HPDE6-E6E7 (cell line): ENCODE measurements around the gene ODC1.

ENCODE experiments used
- DNase-seq: peaks from one replicate; pipeline ENCODE4 v3.0.0; 2011; ENCODE audit warnings: missing footprints; ENCODE audit errors: extremely low spot score

The ODC1 gene

DNA sequence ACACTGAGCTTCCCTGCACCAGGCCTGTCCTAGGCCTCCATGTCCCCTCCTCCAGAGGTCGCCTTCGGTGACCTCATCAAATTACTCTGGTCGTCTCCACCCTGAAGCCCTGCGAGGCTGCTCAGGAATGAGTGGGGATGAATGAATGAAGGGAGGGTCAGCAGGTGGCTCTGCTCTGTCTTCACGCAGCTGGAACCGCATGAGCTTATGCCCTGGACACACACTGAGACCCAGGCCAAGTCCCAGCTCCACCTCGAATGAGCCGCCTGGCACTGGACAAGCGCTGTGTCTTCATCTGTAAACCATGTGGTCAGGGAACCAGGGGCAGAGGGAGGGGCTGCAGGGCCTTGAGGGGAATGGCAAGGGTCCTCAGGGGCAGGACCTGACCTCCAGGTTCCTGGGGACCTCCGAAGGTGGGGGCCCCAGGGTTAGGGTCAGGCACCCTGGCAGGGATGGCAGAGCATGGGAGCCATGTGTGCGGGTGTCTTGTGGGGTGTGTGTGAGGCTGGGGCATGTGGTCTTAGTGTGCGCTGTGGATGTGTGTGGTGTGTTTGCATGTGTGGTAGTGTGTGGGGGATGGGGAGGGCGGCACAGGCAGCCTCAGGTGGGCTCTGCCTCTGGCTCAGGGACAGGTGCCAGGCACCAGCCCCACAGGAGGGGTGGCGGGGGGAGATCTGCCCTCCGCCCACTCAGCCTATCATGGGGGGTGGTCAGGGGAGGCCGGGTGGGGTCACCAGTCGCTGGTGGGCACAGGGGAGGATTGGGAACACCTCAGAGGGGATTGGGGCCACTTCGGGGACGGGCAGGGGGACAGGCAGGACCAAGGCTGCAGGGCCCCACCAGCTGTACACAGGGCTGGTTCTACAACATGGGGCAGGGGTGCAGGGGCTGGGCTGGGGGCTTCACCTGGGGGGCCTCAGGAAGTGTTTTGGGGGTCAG is 13.9 kb downstream of the ODC1 start:
- DNase-seq = no peak

DNA sequence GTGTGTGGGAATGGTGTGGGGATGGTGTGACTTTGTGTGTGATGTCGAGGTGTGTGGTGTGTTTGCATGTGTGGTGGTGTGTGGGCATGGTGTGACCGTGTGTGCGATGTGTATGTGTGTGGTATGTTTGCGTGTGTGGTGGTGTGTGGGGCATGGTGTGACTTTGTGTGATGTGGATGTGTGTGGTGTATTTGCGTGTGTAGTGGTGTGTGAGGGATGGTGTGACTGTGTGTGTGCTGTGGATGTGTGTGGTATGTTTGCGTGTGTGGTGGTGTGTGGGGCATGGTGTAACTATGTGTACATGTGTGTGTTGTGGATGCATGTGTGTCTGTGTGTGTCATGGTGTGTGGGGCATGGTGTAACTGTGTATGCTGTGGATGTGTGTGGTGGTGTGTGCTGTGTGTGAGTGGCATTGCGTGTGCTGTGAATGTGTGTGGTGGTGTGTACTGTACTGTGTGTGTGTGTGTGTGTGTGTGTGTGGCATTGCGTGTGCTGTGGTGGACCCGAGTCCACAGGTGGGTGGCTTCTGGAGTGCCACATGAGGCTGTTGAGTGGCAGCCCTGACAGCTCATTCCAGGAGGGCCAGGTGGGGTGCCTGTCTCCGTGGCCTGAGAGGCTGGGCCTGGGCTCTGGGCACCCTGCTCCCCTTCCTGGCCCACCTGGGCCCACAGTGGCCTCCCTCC is 14.7 kb downstream of the ODC1 start:
- no peak for DNase-seq

DNA sequence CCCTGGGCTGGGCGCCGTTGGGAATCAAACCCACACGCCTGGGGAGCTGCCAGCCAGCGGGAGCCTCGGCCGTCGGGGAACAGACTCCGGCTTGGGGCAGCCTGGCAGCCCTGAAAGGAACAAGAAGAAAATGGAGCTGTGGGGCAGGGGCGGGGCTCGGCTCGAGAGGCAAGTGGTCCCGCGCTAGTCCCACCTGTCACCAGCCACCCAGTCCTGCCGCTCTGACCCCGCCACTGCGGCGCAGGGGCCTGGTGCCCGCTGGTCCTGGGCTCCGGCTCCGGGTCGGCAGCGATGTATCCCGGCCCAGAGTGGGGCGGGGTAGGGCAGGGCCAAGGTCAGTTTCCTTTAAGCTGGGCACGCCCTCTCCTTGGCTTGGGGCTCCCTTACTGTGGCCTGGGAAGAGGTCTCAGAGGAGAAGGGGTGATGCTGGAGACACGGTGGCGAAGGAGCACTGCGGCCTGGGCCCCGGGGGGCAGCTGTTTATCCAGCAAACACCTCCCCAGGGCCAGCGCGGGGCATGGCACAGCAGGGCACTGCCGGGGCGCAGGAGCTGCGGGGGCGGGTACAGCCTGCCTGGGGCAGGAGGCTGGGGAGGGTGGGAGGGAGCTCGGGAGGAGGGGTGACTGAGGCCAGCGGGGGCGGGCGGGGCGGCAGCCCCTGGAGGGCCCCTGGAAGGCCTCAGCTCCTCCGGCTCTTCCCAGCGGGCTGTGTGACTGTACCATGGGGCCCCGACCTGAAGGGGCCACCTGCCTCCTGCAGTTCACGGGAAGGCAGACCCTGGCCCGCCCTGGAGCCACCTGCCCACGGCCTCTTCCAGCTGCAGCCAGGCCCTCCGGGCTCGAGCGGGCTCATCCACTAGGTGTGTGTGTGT is 15.6 kb downstream of the ODC1 start:
- DNase-seq = no peak

DNA sequence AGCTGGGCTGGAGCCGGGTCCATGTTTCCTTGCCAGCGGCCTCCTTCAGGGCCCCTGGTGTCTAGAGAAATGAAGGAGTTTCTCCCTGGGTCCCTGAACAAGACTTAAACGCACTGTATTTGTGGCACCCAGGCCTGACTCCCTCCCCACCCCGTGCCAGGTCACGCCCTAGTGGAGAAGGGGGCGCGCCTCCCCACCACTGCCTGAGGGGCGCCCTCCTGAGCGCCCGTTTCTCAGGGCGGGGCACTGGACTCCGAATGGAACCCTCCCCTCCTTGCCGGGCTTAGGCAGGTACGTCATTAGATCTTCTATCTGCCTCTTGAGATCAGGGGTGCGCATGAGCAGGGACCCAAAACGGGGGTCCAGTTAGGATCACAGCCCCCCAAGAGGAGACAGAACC is 16.3 kb downstream of the ODC1 start:
- no peak for DNase-seq

DNA sequence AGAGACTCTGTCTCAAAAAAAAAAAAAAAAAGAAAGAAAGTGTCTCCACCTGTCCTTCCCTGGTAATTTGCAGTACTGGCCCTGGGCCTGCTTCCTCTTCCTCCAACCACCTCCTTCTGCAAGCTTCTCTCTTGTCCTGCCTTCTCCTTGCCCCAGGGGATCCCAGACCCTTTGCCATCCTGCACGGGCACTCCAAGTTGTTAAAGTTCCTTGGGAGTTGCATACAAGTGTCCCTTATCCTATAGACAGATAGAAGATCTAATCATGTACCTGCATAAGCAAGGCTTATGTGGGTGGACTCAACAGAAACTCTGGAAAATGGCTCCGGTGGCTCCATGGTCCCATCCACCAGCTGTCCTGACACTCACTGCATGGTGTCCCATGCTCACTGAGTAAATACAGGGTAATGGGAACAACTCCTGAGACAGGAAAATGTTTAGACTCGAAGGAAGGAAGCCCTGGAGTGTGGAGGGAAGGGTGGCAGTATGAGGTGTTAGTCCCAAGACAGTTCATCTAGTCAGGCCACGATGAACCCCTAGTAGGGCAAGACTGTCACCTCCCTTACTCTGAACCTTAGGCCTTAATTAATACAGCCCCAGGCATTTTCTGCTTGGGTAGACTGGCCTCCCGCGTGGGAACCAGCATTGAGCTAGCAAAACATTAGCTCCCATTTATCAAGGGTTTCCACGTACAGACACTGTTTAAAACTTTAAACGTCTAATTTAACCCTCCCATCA is 17.1 kb downstream of the ODC1 start:
- DNase-seq = no peak

DNA sequence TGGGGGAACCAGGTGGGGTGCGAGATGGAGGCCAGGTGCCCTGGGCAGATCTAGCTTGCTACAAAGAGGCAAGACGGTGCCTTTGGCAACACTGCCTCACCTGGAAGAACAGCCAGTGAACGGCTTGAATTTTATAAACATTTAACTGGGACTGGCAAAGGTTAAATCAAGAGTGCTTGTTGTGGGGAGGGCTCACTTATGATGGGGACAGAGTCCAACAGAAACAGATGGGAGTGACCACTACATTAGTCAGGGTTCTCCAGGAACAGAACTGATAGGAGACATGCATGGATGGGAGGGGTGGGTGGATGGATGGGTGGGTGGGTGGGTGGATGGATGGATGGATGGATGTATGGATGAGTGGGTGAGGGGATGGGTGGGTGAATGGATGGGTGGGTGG is 19.2 kb downstream of the ODC1 start:
- DNase-seq = no peak

DNA sequence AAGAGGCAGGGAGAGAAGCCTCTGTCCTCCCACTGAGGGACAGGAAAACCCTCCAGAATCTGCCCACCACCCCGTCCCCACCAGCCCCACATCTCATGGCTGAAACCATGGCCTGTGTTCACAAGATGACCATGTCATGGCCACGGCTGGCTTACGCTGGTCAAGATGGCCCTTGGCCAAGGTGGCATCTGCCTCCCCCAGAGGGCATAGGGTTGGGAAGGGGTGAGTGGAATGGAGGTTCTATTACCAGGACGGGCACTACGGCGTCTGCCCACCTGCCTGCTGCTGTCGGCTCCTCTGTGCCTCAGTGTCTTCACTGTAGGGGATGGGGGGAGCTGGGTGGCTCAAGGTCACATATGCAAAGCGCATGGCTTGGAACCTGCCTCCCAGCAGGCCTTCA is 19.8 kb downstream of the ODC1 start:
- no peak for DNase-seq

DNA sequence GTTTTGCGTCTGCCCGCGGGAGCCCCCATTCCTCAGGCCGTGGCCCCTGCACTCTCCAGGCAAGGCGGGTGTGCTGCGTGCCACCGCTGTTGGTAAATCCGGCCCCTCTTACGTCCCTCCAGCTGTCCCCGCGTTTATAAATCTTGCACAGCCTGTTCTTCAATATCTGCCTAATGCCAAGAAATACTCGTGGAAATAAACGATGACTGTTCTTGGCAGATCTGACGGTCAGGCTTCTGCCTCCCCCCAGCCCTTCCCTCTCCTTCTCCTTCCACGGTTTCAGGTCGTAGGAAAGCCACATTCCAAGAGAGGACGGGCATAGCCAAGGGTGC is 20.5 kb downstream of the ODC1 start:
- DNase-seq = no peak

DNA sequence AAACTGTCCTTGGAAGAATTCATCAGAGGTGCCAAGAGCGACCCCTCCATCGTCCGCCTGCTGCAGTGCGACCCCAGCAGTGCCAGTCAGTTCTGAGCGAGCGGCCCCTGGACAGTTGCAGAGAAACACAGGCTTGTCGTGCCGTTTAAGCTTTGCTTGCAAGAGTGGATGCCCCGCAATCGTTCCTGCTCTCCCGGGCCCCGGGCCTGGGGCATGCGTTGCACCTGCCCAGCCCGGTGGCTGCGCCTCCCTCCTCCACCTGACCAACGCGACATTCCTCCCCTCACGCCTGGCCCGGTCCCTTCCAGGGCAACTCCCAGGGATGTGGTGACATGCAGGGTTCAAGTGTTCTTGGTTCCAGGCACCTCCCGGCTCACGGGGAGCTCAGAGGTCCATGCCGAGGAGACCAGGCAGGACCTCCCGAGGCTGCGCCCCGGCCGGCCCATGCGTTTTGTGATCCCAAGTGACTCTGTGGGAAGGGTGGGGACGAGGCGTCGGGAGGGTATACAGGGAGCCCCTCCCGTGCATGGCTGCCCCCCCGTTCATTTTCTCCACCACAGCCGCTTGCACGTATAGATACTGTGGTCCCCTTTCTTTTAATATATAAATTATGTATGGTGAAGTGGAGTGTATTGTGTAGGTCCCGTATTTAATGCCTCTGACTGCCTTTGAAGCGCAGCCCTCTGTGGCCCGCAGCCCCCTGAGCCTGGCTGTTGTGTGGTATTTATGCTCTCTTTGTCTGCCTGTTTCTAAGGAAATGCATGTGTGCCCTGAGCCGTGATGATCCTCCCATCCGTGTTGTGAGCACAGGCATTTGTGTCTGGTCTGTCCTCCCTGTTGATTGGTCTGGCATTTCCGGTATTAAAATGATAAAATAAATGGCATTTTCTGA is 21.2 kb downstream of the ODC1 start:
- no peak for DNase-seq

DNA sequence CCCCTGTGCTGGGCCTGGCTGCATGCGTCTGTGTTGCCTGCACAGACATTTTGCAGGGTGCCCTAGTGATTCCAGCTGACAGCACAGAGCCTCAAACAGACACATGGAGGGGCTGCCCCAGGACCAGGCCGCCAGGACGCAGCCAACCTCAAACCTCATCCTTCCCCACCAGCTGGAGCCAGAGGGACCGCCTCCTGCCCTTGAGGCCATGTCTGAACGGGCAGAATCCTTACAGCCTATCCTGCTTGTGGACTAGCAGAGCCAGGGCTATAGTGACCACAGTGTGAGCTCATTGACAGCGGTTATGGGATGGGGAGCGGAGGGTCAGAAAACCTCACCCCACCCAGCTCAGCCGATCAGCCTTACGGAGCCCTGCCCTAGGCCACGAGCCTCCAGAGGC is 22.4 kb downstream of the ODC1 start:
- DNase-seq = no peak

DNA sequence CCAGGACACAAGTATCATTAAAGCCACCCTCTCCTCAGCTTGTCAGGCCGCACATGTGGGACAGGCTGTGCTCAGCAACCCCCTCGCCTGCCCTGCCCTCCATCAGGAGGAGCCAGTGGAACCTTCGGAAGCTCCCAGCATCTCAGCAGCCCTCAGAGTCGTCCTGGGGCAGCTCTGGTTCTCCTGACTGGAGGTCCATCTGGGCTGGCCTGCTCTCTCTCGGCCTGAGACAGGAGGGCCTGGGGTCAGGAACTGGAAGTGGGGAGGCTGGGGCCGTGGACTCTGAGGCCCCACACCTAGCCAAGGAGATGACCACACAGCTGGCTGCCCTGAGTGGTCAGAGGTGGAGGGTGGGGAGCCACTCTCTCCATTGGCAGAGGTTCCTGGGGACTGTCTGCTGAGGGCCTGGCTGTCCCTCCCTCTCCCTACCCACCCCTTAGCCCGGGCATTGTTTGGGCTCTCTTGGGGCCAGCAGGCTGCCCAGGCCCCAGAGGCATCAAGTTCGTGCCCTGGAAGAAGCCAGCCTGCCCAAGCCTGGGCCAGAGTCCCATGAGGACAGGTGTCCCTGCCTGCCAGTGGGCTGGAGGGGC is 23.1 kb downstream of the ODC1 start:
- DNase-seq = no peak

DNA sequence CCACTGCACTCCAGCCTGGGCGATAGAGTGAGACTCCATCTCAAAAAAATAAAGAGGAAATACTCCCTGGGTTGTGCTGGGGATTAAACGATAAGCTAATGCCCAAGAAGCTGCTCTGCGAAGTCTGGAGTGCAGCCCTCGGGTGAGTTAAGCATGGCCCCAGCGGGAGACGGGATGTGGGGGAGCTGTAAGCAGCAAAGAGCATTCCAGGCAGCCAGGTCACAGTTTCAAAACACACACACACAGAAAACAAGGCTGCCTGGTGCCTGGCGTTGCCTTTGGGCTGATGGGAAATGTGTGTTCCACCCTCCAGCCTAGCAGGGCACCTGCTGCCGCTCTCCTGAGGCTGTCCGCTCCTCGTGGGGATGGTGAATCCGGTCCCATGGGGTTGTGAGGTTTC is 24.1 kb downstream of the ODC1 start:
- no peak for DNase-seq

DNA sequence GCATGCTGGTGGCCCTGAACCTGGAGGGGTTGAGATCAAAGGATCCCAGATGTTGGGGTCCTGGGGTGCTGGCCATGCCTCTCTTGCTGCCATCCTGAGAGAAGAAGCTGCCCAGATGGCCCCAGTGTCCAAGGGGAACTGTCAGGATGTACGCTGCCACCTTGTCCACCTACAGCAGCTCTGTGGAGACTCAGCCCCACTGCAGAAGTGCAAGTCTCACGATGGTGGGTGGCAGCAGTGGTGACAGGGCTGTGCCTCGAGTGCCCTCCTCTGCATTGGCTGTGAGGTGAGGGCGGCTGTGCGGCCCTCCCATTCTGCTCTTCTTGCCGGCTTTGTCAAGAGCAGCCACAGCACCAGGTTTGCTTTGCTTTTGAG is 24.7 kb downstream of the ODC1 start:
- DNase-seq = no peak

DNA sequence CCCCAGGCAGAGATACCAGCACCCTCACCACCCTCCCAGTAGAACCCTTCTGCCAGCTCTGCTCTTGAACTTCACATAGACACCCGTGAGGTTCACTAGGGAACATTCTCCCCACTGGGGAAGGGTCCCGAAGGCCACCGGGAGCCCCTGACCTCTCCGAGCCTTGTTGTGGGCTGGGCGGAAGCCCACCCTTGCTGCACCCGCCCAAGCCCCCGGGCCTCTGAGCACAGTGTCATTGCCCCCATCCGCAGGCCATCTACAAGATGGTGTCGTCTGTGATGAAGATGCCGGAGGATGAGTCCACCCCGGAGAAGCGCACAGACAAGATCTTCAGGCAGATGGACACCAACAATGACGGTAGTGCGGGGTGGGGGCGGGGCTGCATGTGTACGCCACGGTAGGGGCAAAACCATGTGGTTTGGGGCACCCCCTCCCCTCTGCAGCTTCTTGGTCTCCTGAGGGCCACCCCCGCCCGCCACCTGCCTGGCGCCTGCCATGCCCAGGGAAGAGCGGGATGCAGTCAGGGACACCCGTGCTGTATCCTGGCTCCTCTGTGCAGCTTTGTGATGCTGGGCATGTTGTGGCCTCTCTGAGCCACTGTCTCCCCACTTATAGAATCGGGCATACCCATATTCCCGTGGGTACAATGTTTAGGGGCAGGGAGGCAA is 25.3 kb downstream of the ODC1 start:
- no peak for DNase-seq

DNA sequence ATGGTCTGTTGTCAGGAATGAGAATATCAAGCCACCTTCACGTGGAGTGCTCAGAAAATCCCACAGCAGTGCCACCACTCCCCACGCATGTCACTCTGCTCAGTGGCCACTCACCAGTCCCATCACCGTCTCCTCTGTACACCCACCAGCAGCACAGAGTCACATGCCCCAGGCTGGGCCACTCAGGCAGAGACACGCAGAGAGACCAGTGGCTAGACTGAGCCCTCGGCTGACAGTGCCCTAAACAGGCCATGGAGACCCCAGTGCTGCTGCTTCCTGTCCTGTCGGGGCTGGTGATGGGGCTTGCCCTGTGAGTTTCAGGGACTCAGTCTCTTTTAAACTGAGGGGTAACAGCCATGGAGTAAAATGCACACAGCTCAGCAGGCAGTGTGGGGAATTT is 25.9 kb downstream of the ODC1 start:
- DNase-seq = no peak

DNA sequence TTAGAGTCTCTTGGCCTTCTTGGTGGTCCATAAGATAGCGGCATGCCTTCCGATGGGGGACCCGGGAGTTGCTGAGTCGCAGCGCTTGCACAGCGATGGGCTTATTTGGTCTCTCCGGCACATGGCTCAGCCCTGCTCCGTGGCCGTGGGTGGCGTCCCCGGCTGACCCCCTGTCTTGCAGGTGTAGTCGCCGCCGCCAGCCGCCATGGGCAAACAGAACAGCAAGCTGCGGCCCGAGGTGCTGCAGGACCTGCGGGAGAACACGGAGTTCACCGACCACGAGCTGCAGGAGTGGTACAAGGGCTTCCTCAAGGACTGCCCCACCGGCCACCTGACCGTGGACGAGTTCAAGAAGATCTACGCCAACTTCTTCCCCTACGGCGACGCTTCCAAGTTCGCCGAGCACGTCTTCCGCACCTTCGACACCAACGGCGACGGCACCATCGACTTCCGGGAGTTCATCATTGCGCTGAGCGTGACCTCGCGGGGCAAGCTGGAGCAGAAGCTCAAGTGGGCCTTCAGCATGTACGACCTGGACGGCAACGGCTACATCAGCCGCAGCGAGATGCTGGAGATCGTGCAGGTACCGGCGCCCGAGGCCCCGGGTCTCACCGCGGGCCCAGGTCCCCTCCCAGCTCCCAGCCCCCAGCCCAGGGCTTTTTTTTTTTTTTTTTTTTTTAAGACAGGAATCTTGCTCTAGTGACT is 28.4 kb downstream of the ODC1 start:
- DNase-seq = no peak

DNA sequence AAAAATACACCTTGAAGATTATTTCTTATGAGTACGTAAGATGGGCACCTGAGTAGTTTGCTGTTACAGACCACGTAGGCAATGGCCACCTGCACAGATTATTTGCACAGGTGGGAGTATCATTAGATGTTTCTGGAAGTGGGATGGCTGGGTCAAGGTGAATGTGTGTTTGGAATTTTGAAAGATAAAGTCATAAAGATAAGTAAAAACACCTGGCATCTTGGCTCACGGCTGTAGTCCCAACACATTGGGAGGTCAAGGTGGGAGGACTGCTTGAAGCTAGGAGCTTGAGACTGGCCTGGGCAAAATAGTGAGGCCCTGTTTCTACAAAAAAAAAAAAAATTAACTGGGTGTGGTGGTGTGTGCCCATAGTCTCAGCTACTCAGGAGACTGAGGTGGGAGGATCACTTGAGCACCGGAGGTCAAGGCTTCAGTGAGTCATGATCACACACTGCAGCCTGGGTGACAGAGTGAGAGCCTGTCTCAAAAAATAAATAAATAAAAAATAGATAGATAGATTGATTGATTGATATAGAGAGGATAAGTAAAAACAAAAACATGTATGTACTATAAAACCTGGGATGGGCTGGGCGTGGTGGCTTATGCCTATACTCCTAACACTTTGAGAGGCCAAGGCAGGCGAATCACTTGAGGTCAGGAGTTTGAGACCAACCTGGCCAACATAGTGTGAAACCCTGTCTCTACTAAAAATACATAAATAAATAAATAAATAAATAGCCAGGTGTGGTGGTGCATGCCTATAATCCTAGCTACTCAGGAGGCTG is 30.4 kb downstream of the ODC1 start:
- DNase-seq = no peak

DNA sequence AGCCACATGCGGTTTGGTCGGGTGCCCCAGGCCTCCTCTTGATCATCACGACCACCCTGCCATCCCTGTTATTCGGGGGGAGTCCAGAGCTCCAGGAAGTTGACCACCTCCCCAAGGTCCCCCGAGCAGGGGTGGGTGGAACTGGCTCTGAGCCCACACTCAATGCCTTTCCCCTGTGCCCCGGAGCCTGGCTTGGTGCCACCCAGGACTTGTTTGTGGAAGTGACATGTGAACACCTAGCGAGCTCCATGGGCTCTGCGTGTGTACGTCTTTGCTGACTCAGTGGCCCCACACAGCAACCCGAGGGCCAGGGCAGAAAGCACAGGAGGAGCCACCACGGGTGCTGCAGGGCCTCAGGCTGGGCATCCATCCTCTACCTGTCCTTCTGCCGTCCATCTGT is 32.5 kb downstream of the ODC1 start:
- DNase-seq = no peak
